ENCODE data around the gene LITAF. TPM values are rescaled to one million over a fixed set of nuclear protein-coding genes. Genes with fewer than 3 reads are reported as not detected.

LITAF gene
- total RNA-seq (2014; rRNA removed; shearing (Covaris generic)): 43.3 and 50.5 TPM in 2 replicates

DNA sequence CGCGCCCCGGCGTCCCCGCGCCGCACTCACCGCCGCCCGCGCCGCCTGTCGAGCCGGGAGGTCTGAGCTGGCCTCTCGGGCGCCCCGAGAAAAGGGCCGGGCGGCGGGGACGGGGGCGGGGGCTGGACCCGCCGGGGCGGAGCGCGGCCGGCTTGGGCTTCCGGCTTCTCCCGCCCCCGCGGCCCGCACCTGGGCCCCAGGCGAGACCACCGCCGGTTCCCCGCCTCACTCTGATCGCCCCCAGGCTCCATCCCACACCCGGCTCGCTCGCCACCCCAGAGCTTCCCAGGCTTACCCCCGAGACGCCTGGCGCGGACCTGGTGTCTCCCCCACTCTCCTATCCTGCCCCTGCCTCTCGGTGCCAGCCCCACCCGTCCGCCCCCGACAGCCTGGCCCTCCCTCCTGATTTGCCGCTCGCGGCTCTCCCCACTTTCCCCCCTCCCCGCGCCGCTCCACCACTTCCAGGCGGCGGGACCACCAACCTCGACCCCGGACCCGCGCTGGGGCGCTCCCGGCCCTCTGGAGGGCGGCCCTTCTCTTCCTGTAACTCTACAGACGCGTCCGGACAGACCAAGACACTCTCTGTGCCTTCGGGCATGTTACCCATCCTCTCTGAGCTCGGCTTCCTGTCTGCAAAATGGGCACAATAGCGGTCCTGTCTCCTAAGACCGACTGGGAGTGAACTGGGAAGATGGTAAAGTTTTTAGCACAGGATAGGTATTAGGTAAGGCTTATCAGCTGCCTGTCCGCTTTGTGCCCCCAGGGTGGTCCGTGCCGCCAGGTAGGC lies at the start of gene LITAF:
LITAF (minus strand) TSS at position 64 of the 787 bp plus-strand sequence. CDS start 30,189 bp downstream, outside the sequence.
- peak; percentile 25 for DNase-seq (ENCODE audit: low spot score)
- in situ Hi-C loops (cut with HindIII; ENCODE audit: low sequenced_read_pairs): no loop called here

DNA sequence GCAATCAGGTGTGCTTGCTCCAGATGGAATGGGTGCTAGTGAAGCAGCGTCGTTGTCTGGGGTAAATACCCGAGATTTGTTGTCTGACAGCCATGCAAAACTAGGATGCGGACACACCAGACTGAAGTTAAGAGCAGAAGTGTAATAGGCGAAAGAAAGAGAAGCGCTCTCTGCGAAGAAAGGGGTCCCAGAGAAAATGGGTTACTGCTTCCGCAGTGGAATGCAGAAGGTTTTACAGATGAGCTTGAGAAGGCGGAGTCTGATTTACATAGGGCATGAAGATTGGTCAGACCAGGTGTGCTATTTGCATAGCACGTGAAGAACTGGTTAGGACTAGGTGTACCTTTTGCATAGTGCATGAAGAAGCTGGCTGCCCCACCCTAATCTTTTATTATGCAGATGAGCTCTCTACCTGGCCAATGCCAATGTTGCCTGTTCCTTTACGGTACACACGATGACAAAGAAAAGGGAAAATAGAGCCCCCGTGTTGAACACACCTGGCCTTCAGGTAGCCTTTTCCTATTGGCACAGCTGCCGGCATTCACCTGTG lies 49.5 kb upstream of the LITAF start:
- DNase-seq (ENCODE audit: low spot score): no peak
- in situ Hi-C loops (cut with HindIII; ENCODE audit: low sequenced_read_pairs): no loop called here

DNA sequence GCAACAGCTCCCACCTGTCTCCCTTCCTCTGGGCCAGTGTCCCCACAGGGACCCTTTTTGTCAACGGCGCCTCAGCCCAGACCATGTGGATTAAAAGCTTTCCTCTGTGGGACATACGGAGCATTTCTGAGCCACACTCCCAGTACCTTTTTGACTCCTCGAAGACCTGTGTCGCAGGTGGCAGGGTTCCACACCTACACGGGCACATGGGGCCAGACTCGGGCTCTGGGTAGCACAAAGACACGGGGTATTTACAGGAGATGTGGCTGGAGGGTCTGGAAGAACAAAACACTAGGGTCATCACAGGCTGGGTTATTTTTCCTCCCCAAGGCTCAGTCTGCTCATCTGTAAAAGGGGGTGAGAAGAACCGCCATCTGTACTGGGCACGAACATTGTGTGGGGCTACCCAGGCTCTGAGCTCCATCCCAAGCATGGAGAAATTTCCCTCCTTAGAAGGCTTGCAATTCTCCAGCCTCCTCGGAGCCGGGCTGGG lies 49.0 kb upstream of the LITAF start:
- no peak for DNase-seq (ENCODE audit: low spot score)
- in situ Hi-C loops (cut with HindIII; ENCODE audit: low sequenced_read_pairs): no loop called here

DNA sequence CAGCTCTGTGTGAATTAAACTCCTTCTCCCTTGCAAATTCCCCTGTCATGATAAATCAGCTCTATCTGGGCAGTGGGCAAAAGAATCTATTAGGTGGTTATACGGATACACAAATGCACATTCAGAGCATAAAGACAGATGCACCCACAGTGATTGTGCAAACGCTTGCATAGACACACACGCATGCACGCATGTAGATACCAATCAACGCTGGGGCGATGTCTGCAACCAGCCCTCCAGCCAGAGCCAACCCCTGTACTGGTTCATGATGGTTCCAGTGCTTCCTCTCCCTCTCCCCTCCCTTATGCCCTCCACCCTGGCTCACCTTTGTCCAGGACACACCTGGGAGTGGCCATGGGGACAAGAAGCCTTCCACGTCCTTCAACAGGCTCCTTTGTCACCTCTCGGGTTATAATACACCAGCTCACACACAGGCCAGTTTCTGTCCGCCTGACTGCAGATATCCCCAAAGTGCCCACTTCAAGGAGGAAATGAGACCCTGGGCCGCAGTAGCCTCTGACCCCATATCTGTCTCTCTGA lies 48.5 kb upstream of the LITAF start:
- DNase-seq (ENCODE audit: low spot score): no peak
- in situ Hi-C loops (cut with HindIII; ENCODE audit: low sequenced_read_pairs): no loop called here

DNA sequence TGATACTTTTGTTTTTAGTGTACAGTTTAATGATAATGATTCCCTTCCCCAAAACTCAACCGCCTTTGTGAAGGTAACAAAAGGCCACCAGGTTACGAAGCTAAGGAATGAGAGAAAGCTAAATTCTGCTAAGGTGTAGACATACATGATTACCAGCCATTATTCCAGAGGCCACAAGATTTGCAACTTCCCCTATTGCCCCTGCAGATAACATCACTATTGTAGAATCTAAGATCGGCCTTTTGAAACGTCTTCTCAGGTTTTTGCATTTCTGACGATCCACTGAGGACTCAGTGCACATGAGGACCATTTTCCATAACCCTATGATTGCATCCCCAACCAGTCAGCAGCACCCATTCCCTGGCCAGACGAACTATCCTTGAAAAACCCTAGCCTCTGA lies 47.6 kb upstream of the LITAF start:
- in situ Hi-C loops (cut with HindIII; ENCODE audit: low sequenced_read_pairs): no loop called here
- DNase-seq (ENCODE audit: low spot score): no peak

DNA sequence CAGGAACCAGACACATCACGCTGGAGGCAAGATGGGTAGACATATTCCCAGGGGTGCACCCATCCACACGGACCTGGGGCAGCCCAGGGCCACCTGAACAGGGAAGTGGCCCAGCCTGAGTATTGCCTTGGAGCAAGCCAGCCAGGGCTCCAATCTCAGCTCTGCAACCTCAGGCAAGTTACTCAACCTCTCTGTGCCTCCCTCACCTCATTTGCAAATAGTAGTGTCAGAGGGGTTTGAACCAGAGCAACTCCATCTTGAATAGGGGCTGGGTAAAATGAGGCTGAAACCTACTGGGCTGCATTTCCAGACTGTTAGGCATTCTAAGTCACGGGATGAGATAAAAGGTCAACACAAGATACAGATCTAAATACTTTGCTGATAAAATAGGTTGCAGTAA lies 46.4 kb upstream of the LITAF start:
- in situ Hi-C loops (cut with HindIII; ENCODE audit: low sequenced_read_pairs): no loop called here
- DNase-seq (ENCODE audit: low spot score): no peak

DNA sequence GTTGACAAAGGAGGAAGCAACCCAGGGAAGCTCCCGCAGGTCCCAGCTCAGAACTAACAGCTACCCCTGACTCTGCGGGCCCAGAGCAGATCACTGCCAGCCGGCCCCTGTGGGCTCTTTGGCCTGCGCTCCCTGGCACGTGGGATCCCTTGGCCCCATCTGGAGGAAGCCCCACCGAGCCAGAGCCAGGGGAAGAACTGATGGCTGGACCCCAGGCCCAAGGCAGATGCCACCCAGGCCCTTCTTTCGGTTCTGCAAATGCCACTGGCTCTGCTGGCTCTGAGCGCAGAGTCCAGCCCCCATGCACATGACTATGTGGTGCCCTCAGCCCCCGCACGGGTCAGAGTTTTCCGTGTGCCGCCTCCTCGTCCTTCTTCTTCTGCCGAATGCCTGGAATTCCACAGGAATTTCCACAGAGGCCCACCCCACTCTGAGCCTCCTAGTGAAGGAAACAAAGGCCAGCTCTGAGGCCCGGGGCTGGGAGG lies 45.8 kb upstream of the LITAF start:
- DNase-seq (ENCODE audit: low spot score): no peak
- in situ Hi-C loops (cut with HindIII; ENCODE audit: low sequenced_read_pairs): no loop called here

DNA sequence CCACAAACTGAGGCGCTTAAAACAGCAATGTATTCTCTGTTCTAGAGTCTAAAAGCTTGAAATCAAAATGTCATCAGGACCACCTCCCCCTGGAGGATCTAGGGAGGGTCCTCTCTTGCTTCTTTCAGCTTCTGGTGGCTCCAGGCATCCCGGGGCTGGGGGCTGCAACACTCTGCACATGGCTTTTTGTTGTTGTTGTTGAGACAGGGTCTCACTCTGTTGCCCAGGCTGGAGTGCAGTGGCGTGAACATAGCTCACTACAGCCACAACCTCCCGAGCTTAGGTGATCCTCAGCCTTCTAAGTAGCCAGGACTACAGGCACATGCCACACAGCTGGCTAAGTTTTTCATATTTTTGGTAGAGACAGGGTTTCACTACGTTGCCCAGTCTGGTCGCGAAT lies 44.5 kb upstream of the LITAF start:
- in situ Hi-C loops (cut with HindIII; ENCODE audit: low sequenced_read_pairs): no loop called here

DNA sequence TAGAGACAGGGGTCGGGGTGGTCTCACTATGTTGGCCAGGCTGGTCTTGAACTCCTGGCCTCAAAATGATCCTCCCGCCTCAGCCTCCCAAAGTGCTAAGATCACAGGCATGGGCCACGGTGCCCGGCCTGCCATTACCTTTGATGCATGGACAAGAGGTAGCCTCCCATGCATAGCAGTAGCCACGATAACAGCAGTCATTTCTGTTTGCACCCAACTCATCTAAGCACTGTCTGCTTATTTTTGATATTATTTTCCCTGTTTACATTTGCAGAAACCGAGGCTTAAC lies 44.0 kb upstream of the LITAF start:
- no peak for DNase-seq (ENCODE audit: low spot score)
- in situ Hi-C loops (cut with HindIII; ENCODE audit: low sequenced_read_pairs): no loop called here

More for the DNA sequence above, 44.5 kb upstream of the LITAF start:
- DNase-seq (ENCODE audit: low spot score): no peak

DNA sequence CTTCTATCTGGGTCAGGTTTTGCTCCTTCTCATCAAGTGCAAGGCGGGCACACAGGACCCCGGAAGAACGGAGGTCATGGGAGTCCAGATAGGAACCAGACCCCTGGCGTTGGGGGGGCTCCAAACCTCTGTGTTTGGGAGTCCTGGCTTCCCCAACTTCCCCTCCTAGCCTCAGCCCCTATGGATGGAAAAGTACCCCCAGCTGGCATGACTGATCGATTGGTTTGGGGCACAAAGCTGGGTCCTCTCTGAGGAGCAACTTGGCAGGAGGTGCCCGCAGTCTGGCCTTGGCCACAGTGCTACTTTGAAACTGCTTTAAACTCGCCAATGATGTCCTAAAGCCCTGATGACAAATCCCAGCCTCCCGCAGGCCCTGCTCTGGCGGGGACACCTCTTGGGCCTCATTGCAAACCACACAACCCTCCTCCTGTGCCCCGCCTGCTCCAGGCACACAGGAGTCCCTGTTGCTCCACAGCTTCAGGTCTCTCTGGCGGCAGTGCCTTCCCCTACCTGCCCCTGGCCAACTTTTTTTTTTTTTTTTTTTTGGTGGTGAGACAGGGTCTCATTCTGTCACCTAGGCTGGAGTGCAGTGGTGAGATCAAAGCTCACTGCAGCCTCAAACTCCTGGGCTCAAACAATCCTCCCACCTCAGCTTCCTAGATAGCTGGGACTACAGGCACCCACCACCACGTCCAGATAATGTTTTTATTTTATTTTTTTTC lies 43.5 kb upstream of the LITAF start:
- DNase-seq (ENCODE audit: low spot score): no peak
- in situ Hi-C loops (cut with HindIII; ENCODE audit: low sequenced_read_pairs): no loop called here

DNA sequence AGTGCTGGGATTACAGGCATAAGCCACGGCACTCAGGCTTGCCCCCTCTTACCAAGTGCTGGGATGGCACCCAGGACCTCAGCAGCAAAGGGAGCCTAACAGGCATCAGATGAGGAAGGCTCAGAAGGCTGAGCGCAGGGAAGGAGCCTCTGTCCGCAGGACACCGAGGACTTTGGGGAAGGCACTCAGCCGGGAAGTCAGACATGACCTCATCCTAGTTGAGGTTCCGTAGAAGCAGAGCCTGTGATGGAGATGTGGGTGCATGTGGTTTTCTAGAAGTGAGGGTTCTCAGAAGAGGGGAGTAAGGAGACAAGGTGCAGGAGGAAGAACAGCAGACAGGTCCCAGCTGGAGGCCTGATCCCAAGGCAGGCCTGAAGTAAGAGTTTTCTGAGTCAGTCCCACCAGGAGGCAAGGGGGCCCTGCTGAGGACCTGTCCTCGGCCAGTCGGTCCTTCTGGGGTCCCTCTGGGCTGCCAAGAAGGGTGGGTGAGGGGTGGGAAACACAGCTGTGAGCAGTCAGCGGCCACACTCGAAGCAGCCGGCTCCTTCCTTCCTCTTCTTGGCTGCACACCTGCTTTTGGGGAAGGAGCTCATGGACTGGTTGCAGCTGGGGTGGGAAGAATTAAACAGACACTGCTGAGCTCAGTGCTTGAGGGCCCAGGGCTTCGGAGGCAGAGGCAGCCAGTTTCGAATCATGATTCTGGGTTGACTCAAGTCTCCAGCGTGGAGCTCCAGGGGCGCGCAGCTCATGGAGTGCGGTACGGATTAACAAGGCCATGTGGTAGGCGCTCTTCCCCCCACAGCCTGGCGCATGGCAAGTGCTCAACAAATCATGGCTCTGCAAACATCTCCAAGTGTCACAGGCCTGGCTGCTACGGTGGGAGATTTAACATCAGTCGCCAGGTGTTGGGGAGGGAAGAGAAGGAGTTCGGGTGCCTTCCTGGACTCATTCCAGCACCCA lies 42.6 kb upstream of the LITAF start:
- in situ Hi-C loops (cut with HindIII; ENCODE audit: low sequenced_read_pairs): no loop called here
- DNase-seq (ENCODE audit: low spot score): no peak

DNA sequence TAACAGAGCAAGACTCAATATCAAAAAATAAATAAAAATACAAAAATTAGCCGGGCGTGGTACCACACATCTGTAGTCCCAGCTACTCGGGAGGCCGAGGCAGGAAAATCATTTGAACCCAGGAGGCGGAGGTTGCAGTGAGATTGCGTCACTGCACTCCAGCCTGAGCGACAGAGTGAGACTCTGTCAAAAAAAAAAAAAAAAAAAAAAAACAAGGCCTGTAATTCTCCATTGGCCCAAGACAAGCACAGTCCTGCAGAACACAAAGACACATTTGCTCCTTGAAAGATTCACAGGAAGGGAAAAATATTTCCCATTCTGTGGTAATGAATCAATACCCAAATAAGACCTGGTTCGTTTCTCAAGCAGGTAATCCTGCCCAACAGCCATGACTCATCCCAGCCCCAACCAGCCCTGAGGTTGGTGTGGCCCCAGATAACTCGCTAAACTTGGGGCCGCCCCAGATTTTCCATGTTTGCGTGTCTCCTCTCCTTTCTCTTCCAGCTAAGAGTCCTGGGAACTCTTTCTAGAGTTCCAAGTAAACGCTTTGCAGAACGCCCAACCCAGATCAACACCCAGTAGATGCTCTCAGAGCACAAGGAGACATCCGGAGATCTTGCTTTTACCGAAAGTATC lies 41.2 kb upstream of the LITAF start:
- in situ Hi-C loops (cut with HindIII; ENCODE audit: low sequenced_read_pairs): no loop called here
- DNase-seq (ENCODE audit: low spot score): no peak

DNA sequence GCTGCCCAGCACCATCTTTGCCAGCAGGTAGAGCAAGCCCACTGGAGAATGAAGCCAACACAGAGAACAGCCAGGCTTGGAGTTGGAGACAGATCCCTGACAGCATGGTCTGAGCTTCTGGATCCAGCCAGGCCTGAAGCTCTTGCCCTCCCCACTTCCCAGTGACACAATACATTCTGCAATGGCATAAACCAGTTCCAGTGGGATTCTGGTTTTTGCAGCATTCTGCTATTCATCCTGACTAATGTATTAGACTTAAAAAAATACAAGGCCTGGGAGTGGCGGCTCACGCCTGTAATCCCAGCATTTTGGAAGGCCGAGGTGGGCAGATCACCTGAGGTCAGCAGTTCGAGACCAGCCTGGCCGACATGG lies 40.6 kb upstream of the LITAF start:
- no peak for DNase-seq (ENCODE audit: low spot score)
- in situ Hi-C loops (cut with HindIII; ENCODE audit: low sequenced_read_pairs): no loop called here

DNA sequence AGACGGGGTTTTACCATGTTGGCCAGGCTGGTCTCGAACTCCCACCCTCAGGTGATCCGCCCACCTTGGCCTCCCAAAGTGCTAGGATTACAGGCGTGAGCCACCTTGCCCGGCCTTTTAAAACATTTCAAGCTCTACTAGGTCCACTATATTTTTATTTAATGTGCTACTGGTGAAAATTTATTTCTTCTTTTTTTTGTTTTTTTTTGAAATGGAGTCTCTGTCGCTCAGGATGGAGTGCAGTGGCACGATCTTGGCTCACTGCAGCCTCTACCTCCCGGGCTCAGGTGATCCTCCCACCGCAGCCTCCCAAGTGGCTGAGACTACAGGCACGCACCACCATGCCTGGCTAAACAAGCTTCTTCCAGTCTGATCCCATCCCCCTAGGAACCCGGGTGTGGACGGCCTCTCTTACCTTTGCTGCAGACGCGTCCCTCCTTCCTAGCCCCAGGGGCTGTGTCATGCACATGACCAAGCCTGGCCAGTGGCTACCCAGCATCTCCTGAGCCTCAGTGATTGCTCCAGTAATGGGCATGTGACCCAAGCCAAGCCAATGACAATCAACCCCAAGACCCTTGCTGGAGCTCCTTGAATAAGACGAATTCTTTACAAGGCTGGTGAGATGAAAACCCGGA lies 40.1 kb upstream of the LITAF start:
- in situ Hi-C loops (cut with HindIII; ENCODE audit: low sequenced_read_pairs): no loop called here
- DNase-seq (ENCODE audit: low spot score): no peak

DNA sequence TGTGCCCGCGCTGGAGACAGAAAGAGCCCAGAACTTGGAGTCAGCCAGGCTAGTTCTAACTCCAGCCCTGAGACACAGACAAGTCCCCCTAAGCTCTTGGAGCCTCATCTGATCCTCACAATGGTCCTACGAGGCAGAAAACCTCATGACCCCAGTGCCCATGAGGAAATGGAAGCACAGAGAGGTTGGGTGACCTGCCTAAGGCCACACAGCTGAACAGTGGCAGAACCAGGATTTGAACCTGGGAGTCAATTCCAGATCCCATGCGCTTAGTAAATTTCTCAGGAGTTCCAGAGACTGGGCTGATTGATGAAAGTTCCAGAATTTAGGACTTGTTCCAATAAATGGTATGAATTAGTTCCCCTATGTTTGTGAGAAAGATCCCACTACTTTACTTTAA lies 39.0 kb upstream of the LITAF start:
- no peak for DNase-seq (ENCODE audit: low spot score)
- in situ Hi-C loops (cut with HindIII; ENCODE audit: low sequenced_read_pairs): no loop called here

DNA sequence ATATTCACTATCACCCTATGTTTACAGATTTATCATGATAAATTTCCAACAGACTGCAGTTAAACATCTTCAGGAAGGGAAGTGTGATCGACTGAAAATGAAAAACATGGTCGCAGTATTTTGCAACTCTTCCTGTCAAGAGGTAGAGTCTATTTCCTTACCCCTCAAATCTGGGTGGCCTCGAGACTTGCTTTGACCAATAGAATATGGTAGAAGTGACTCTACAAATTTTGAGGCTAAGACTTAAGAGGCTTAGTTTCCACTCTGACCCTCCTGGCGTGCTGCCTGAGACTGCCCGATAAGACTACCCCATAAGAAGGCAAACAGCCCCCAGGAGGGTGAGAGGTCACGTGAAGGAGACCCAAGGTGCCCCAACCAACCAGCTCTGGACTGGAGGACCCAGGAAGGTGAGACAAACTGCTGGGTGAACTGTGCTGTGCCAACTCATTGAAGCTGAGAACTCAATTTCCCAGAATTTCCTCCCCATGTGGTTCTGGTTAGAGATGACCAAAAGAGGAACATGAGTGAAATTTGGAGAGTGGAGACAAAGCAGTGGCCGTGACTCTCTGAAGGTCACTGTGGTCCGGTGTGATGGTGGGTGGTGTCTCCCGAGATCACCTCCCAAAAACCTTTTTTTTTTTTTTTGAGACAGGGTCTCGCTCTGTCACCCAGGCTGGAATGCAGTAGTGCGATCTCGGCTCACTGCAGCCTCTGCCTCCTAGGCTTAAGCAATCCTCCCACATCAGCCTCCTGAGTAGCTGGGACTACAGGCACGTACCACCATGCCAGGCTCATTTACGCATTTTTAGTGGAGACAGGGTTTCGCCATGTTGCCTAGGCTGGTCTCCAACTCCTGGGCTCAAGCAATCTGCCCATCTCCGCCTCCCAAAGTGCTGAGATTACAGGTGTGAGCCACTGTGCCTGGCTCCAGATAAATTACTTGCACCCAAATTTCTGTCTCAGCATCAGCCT lies 38.2 kb upstream of the LITAF start:
- in situ Hi-C loops (cut with HindIII; ENCODE audit: low sequenced_read_pairs): no loop called here
- no peak for DNase-seq (ENCODE audit: low spot score)

DNA sequence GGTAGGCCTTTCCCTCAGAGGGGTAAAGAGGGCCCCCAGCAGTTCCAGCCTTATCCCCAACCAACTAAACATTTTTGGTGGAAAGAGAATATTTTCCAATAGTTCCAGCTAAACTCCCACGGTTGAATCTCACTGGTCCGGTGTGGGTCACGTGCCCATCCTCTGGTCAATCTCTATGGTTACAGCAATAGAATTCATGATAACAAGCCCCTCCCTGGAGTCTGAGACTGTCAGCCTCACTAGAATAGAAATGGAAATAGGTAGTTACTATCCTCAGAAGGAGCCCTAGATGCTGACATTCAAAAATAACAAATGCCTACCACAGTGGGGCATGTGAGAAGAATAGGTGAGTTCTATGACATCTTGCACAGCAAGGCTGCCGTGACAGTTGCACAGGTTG lies 37.5 kb upstream of the LITAF start:
- no peak for DNase-seq (ENCODE audit: low spot score)
- in situ Hi-C loops (cut with HindIII; ENCODE audit: low sequenced_read_pairs): no loop called here

Data from G401 (cell line).